HG02852 (cell line): ENCODE measurements around the gene SGMS1.
A peak's percentile ranks its signal among the peaks of the same experiment; 100 is the strongest.
"Not testable (repeated sequence)": the region's sequence is repeated elsewhere in the genome, so short reads cannot be mapped to it uniquely, and the experiment has no call there.

Source experiments
- ATAC-seq: cut with Tn5 transposase; IDR thresholded peaks from one replicate; pipeline ENCODE4 v1.9.1; 2021; ENCODE audit warnings: mild to moderate bottlenecking, moderate library complexity; ENCODE audit not compliant: unreplicated experiment

The SGMS1 gene

DNA sequence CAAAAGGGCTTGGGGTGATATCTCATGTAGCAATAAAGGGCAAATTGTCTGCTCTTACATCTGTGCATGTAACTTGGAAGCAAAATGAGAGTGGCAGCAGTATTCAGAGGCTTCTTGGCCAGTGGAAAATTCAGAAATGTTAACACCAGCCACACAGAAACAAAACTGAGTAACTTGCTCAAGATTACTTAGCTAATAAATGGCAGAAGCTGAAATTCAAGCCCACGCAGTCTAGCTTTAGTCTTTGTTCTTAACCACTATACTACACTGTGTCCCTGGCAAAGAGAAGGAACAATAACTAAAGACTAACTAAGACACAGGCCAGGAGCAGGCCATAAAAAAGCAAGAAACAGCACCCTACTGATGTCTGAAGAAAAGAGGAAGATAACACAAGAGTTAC is 186.5 kb downstream of the SGMS1 start:
- ATAC-seq = no peak

GRCh38 chr10:50436805-50437204 is 187.0 kb downstream of the SGMS1 start:
- ATAC-seq = no peak

DNA sequence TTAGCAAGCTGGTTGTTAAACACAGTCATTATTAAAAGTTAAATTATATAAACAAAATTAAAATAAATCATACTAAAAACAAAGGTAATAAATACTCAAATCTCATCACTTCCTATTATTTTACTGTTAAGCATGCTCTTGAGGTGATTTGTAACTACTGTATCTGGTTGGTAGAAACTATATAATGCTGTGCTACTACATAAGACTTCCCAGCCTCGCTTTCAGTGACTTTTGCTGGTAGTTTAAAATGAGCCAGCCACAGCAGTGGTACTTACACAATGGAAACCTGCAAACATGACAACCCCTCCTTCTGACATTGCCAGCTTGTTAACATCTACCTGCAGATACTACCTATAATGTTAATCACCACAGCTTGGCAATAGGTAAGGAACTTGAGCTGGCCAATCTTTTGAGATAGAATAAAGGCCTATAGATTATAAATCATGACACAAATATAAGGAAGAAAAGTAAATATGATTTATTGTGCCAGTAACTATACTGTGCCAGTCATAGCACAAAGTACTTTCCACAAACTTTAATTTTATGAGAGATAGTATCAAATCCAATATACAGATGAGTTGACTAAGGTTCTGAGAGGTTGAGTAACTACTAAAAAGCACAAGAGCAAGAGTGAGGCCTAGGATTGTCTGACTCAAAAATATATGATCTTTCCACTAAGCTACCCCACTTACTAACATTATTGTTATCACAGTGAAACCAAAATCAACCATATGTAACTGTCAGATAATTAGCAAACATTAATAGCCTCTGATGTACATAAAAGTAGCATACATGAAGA is 191.3 kb downstream of the SGMS1 start:
- peak; percentile 35 for ATAC-seq

GRCh38 chr10:50431791-50432190 is 192.0 kb downstream of the SGMS1 start:
- peak; percentile 84 for ATAC-seq

DNA sequence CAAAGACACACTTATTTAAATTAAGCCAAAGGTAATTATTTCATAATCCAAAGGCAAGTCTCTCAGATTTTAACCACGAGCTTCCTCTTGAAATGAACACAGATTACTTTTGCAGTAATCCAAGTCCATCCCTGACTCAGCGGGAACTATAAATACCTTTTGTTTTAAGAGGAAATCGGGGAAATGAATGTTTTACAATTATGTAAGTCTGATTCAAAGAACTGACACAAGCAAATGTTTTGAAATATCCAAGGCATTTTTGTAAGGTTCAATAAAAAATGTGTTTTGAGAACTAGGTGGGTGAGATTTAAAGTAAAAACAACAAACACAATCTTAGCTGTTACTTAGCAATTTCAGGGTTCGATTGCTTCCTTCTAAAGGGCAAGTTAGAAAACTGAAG is 192.6 kb downstream of the SGMS1 start:
- no peak for ATAC-seq

GRCh38 chr10:50426485-50426884 is 197.3 kb downstream of the SGMS1 start:
- ATAC-seq = peak; percentile 79

GRCh38 chr10:50425215-50425614 is 198.5 kb downstream of the SGMS1 start:
- ATAC-seq = not testable (repeated sequence)

DNA sequence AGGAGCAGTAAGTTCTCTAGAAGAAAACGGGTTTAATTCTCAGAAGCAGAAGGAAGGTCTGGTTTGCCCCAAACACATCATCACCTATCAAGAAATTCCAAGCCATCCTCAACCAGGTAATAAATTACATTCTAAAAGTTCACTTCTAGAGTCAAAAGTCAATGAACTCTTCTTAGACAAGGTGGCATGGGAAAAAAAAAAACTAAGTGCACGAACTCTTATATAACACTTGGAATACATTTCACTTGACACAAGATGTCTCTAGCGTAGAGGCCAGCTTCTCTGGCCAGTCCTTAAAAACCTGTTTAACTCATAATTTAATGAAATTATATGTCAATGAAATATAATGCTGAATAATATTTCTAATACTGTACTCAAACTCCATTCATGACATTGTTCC is 200.3 kb downstream of the SGMS1 start:
- no peak for ATAC-seq

DNA sequence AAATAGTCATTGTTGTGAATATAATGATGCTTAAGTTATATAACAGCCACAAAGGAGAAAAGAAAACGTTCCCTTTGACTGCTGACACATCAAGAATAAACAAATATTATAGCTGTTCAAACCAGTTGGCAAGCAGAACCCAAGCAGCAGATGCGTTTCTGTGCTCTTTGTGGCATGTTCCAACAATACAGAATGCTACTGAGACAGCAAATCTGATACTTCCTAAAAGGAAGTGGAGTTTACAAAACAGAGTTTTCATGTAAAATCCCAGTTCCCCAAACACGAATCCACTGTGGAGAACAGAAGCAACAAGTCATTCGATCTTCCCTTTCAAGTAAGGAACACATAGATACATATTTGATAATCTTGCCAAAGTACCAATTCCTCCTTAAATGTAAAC is 201.5 kb downstream of the SGMS1 start:
- ATAC-seq = no peak

DNA sequence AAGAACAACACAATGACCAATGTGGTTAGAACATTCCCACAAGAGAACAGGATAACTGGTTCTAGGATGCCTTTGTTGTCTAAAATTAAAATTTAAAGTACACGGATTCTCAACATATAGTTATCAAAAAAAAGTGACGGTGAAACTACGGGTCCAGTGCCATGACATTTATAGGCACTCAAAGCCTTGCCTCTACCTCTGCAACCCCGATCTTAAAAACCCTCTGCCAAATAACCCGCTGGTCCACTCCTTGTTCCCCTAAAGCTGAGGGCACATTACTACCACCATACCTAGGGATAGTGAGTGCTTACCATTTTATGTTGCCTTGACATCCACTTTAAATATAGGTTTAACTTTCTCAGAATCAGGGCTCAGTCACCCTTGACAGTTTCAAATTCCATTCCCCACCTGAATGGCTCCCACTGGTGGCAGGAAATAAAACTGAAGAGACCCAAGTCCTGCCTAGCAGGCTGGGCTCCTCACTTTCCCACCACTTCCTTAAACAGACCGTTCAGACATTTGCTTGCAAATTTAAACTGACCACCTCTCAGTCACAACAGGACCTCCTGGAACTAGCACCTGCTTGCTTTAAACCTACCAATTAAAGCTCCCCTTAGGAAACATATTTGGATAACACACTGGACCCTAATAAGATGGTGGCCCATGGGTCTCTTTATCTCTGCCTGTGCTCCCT is 202.6 kb downstream of the SGMS1 start:
- ATAC-seq = peak; percentile 34

GRCh38 chr10:50420196-50420595 is 203.6 kb downstream of the SGMS1 start:
- no peak for ATAC-seq

- no peak for ATAC-seq
Measured at GRCh38 chr10:50419756-50420155, 204.0 kb downstream of the SGMS1 start.

DNA sequence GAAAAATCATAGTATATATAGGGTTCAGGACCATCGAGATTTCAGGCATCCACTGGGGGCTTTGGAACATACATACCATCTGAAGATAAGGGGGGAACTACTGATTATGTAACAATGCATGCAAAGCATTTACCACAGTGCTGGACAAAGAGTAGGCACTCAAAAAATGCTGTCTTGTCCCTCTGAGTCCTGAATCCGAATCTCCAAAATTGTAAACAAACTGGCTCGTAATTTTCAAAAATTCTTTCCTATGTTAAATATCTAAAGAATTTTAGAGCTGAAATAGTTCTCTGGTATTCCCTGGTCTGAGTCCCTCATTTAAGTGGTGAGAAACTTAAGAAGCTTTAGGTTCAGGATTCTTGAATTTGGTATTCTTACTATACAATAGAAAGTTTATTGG is 204.7 kb downstream of the SGMS1 start:
- no peak for ATAC-seq

- ATAC-seq = peak; percentile 84
Measured at GRCh38 chr10:50417886-50418830, 205.6 kb downstream of the SGMS1 start.

- peak; percentile 3 for ATAC-seq
Measured at GRCh38 chr10:50417486-50417885, 206.3 kb downstream of the SGMS1 start.

DNA sequence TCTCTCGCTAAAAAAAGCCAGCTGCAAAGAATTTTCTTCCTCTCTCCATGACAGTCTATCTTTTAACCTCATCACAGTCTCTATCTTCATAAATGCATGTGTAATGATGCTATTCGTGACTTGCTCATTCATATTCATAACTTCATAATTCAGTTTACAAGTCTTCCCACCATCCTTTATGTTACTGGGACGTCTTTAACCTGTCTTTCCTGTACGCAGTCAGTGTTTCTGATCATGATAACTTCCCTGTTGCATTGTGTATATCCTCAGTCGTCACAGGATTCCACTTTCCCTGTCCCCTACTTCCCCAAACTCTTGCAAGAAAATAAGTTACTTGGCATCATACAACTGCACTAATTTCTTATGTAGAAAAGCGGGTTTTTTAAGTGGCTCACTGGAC is 206.9 kb downstream of the SGMS1 start:
- ATAC-seq = no peak

GRCh38 chr10:50416181-50416824 is 207.5 kb downstream of the SGMS1 start:
- ATAC-seq = no peak

DNA sequence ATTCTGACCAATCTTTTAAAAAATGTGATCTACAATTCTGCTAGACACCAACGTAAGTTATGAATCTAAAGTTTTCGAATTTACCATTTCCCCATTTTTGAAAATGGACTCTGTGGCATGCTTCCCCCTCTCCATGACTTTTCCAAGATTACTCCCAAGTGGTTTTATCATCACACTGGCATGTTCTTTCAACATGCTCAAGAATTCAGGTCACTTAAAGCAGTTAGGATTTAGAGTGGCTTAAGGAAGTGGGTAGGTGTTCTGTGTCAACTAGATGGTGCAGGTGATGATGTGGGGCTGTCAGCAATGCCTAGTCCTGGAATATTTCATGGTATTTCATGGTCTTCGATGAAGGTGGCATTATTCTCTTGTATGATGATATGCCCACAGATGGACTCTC is 208.5 kb downstream of the SGMS1 start:
- ATAC-seq = no peak

DNA sequence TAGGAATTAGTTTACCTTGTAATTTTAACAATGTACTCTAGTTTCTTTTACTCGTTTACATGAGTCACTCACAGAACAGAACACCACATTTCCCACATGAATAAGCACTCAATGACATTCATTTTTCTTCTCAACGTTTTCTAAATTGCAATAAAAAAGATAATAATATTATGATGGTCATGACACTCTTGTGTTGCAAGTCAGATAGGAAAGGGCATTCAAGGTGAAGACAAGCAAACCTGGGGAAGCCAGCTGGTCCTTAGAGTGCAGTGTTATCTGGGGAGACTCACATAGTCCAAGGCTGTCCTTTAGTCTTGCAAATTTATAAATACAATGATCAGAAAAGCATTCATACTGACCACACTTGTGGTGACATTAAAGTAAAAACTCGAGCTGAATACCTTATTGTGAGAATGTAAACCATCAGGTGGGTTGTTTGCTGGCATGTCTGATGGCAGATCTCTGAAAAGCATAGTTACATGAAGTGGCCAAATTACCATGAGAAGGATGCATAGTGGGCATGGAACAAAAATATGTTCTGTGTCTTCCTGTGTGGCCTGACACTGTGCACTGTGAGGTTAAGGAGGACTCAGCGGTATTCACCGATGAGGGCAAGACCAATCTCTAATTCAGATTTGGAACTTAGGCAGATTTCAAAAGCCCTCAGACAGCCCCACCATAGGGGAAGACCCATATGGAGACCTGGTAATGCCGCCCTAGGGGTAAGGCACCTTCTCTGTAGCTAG is 213.5 kb downstream of the SGMS1 start:
- ATAC-seq = no peak
